HL-60/S4 treated with retinoic acid at 250 ng/mL for 4 days and 3 days (cell line): Measurements from ENCODE around the gene TUBA3D.
"Not testable (repeated sequence)": the region's sequence is repeated elsewhere in the genome, so short reads cannot be mapped to it uniquely, and the experiment has no call there.

Experiments
- in situ Hi-C: fragments of 300-500 bp; cut with MboI; formaldehyde crosslinking; loops from 2 replicates; pipeline ENCODE4 v1.7.0; 2022; ENCODE audit warnings: low sequenced_read_pairs

Gene TUBA3D

GRCh38 chr2:131483981-131484820 lies 8.3 kb downstream of the TUBA3D start:
- in situ Hi-C loops, result not testable (repeated sequence)

- in situ Hi-C loops, result not testable (repeated sequence)
Measured at GRCh38 chr2:131484906-131485460, 9.1 kb downstream of the TUBA3D start.

GRCh38 chr2:131486201-131486902 lies 10.4 kb downstream of the TUBA3D start:
- in situ Hi-C loops, result not testable (repeated sequence)

- in situ Hi-C loops, result no loop called here
Measured at GRCh38 chr2:131488306-131489205, 12.6 kb downstream of the TUBA3D start.

- in situ Hi-C loops, result not testable (repeated sequence)
Measured at GRCh38 chr2:131490616-131491468, 14.9 kb downstream of the TUBA3D start.

GRCh38 chr2:131491469-131491836 lies 15.5 kb downstream of the TUBA3D start:
- in situ Hi-C loops, result not testable (repeated sequence)

GRCh38 chr2:131492015-131492417 lies 16.1 kb downstream of the TUBA3D start, which contains the start of gene MZT2A:
Gene MZT2A (minus strand): TSS chr2:131492397. CDS start chr2:131492376, 21 bp downstream.
- in situ Hi-C loops, result not testable (repeated sequence)

- in situ Hi-C loops, result no loop called here
Measured at GRCh38 chr2:131492418-131493198, 16.7 kb downstream of the TUBA3D start.

GRCh38 chr2:131493199-131493968 lies 17.5 kb downstream of the TUBA3D start:
- in situ Hi-C loops, result no loop called here

- in situ Hi-C loops, result not testable (repeated sequence)
Measured at GRCh38 chr2:131495506-131495905, 19.6 kb downstream of the TUBA3D start.

GRCh38 chr2:131498321-131498973 lies 22.5 kb downstream of the TUBA3D start:
- in situ Hi-C loops, result not testable (repeated sequence)

- in situ Hi-C loops, result not testable (repeated sequence)
Measured at GRCh38 chr2:131503587-131503986, 27.7 kb downstream of the TUBA3D start.

GRCh38 chr2:131504082-131504750 lies 28.3 kb downstream of the TUBA3D start:
- in situ Hi-C loops, result not testable (repeated sequence)

GRCh38 chr2:131509615-131510014 lies 33.7 kb downstream of the TUBA3D start:
- in situ Hi-C loops, result no loop called here

GRCh38 chr2:131511291-131511968 lies 35.5 kb downstream of the TUBA3D start:
- in situ Hi-C loops, result not testable (repeated sequence)
